Smooth muscle cell (in vitro differentiated cells): Measurements from ENCODE around the gene FKBP4. TPM values are rescaled to one million over a fixed set of nuclear protein-coding genes. Genes with fewer than 3 reads are reported as not detected.

ENCODE experiments used
- DNase-seq: peaks from one replicate; lab custom pipeline; 2025; ENCODE audit not compliant: unreplicated experiment; lab: John Stamatoyannopoulos, UW
- H2AFZ ChIP-seq: fragments of 200-600 bp; sonication (generic); 2 replicates; pipeline ENCODE4 v1.6.0; 2016; ENCODE audit warnings: antibody characterized with exemption, low read depth, mild to moderate bottlenecking
- H3F3A ChIP-seq: fragments of 200-600 bp; sonication (generic); 2 replicates; pipeline ENCODE4 v1.6.0; 2017; ENCODE audit warnings: antibody characterized with exemption, low read depth
- H3K27ac ChIP-seq: fragments of 200-600 bp; sonication (generic); 2 replicates; pipeline ENCODE4 v1.5.1; 2016; ENCODE audit warnings: low read depth, mild to moderate bottlenecking
- H3K27me3 ChIP-seq: fragments of 200-600 bp; sonication (generic); 2 replicates; pipeline ENCODE4 v1.6.1; 2016; ENCODE audit warnings: low read depth, mild to moderate bottlenecking
- H3K36me3 ChIP-seq: fragments of 200-600 bp; sonication (generic); 2 replicates; pipeline ENCODE4 v1.5.1; 2016; ENCODE audit warnings: low read depth
- H3K4me1 ChIP-seq: fragments of 200-600 bp; sonication (generic); 2 replicates; pipeline ENCODE4 v1.5.1; 2016; ENCODE audit warnings: low read depth
- H3K4me2 ChIP-seq: fragments of 200-600 bp; sonication (generic); 2 replicates; pipeline ENCODE4 v1.6.0; 2016; ENCODE audit warnings: mild to moderate bottlenecking
- H3K4me3 ChIP-seq: fragments of 200-600 bp; sonication (generic); 2 replicates; pipeline ENCODE4 v1.5.1; 2016; ENCODE audit warnings: mild to moderate bottlenecking
- H3K79me2 ChIP-seq: fragments of 200-600 bp; sonication (generic); 2 replicates; pipeline ENCODE4 v1.6.0; 2016; ENCODE audit warnings: low read depth, mild to moderate bottlenecking
- H3K9ac ChIP-seq: fragments of 200-600 bp; sonication (generic); 2 replicates; pipeline ENCODE4 v1.6.0; 2016; ENCODE audit warnings: low read depth
- H3K9me3 ChIP-seq: fragments of 200-600 bp; sonication (generic); replicated peaks from 2 replicates; pipeline ENCODE4 v1.5.1; 2016; ENCODE audit warnings: low read depth
- H4K20me1 ChIP-seq: fragments of 200-600 bp; sonication (generic); 2 replicates; pipeline ENCODE4 v1.6.0; 2016; ENCODE audit warnings: low read depth
- WGBS: methylation state at CpG from one replicate; pipeline ENCODE4 v1.1.7; 2016; ENCODE audit warnings: low lambda C conversion rate; 5-methylcytosine and 5-hydroxymethylcytosine counted together
- polyA plus RNA-seq: library from polyadenylated mRNA; unstranded; fragments of >200 nt; fragmentation: Nextera tagmentation; extraction: Ambion mirVana; gene quantifications from 2 replicates; pipeline ENCODE4 v1.2.1, GENCODE V29; 2016
- total RNA-seq: library from RNA; depleted of rRNA; stranded (reverse); fragments of >200 nt; gene quantifications from 2 replicates; pipeline ENCODE4 v1.2.3, GENCODE V29; 2014
- TF ChIP-seq, protein P1 (sequence below): fragments of 200-600 bp; sonication (generic); IDR thresholded peaks from 2 replicates; pipeline ENCODE4 v1.5.1; 2017; ENCODE audit warnings: borderline replicate concordance, mild to moderate bottlenecking, antibody characterized with exemption; ENCODE audit not compliant: insufficient read depth, poor library complexity, severe bottlenecking

Gene FKBP4
- total and polyA plus RNA-seq, 2 experiments from 2014 or later: 19.0 to 32.6 TPM

DNA sequence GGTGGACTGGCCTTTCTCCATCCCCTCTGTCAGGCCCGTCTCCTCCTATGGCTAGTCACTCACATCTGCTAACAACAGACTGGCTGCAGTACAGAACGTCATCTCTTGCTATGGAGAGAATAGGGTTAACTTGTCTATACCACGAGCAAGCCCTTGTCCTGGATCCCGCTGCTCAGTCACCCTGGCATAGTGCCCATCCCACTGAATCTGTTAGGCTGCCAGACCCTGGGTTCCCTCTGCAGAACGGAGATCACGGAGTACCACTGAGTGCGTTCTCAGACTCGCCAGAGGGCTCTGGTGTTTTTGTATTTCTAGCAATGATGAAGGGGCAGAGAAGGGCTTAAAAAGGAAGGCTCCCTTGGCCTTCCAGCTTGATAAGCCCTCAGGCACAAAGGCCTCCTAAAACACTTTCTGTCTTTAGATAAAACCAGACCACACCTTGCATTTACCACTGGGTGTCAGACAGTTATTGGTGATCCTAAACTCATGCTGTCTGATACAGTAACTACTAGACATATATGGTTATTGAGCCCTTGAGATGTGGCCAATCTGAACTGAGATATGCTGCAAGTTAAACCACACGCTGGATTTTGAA, 46.4 kb downstream of the FKBP4 start:
- Histone ChIP-seq H3K27ac (no peak overlapping the region), H3K4me3 (no peak overlapping the region), H4K20me1 (no peaks in the 10 kb centered on the region), H3K4me1 (peaks cover 7% of the 10 kb centered on the region), H3K79me2 (no peaks in the 10 kb centered on the region), H3K36me3 (no peaks in the 10 kb centered on the region), H3K27me3 (no peaks in the 10 kb centered on the region), H2AFZ (no peak overlapping the region), H3K4me2 (no peak overlapping the region), H3K9ac (no peak overlapping the region), H3F3A (no peaks in the 10 kb centered on the region), H3K9me3 (no peaks in the 10 kb centered on the region)
- TF ChIP-seq, protein P1, sequence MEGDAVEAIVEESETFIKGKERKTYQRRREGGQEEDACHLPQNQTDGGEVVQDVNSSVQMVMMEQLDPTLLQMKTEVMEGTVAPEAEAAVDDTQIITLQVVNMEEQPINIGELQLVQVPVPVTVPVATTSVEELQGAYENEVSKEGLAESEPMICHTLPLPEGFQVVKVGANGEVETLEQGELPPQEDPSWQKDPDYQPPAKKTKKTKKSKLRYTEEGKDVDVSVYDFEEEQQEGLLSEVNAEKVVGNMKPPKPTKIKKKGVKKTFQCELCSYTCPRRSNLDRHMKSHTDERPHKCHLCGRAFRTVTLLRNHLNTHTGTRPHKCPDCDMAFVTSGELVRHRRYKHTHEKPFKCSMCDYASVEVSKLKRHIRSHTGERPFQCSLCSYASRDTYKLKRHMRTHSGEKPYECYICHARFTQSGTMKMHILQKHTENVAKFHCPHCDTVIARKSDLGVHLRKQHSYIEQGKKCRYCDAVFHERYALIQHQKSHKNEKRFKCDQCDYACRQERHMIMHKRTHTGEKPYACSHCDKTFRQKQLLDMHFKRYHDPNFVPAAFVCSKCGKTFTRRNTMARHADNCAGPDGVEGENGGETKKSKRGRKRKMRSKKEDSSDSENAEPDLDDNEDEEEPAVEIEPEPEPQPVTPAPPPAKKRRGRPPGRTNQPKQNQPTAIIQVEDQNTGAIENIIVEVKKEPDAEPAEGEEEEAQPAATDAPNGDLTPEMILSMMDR: no peak
- whole genome bisulfite sequencing: 82% methylated on average over 9 of the region's 9 CpGs
- no peak for DNase-seq

DNA sequence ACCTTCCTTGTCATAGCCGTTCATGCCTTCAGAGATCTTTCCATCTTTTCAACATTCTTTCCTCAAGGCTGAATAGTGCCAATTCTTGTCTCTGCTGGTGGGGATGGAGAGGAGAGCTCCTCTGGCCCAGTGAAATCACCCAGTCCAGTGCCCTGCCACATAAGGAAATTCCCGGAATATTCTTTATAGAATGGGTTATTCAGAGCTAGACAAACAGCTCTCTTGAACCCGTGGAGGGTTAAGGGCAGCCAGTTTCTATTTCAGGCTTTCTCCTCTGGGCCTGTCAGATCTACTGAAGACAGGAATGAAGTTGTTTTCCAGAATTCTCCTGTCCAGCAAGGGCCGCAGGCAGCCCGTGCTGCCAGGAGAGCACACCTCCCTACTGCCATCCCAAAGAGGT, 48.2 kb downstream of the FKBP4 start:
- H3K4me3 ChIP-seq: no peak overlapping the region
- no peak overlapping the region for H3K4me2 ChIP-seq
- no peaks in the 10 kb centered on the region for H3F3A ChIP-seq
- H3K36me3 ChIP-seq: no peaks in the 10 kb centered on the region
- H4K20me1 ChIP-seq: no peaks in the 10 kb centered on the region
- H3K27ac ChIP-seq: no peak overlapping the region
- no peaks in the 10 kb centered on the region for H3K9me3 ChIP-seq
- no peaks in the 10 kb centered on the region for H3K27me3 ChIP-seq
- H3K4me1 ChIP-seq: peaks cover 10% of the 10 kb centered on the region
- WGBS: 94% methylated on average over 5 of the region's 5 CpGs
- TF ChIP-seq, protein P1: no peak
- no peak overlapping the region for H2AFZ ChIP-seq
- H3K9ac ChIP-seq: no peak overlapping the region
- DNase-seq: no peak
- H3K79me2 ChIP-seq: no peaks in the 10 kb centered on the region

DNA sequence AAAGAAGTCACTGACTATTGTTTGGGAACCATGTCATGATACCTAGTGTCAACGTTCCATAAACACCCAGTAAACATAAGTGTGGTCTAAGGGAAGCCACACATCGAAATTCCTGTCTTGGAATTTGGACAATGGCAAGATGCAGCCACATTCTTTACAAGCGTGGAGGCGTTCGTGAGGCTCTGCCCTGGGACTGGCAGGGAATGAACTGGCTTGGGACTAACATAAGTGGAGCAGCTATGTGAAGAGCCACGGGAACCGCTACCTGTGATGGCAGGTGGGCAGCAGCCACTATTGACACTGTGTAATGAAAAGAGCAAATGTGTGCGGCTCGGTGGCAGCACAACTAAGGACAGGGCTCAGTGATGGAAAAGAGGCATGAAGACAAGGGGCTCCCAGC, 50.0 kb downstream of the FKBP4 start:
- 82% methylated on average over 9 of the region's 9 CpGs for WGBS
- DNase-seq: no peak
- H2AFZ ChIP-seq: no peak overlapping the region

More for the DNA sequence above, 50.0 kb downstream of the FKBP4 start:
- Histone ChIP-seq H3K9me3 (no peaks in the 10 kb centered on the region), H3K9ac (no peak overlapping the region), H3F3A (no peaks in the 10 kb centered on the region), H3K4me2 (peak overlapping the region; percentile 62), H3K4me1 (peaks cover 10% of the 10 kb centered on the region), H3K79me2 (no peaks in the 10 kb centered on the region), H4K20me1 (no peaks in the 10 kb centered on the region), H3K27me3 (no peaks in the 10 kb centered on the region), H3K36me3 (no peaks in the 10 kb centered on the region), H3K4me3 (no peak overlapping the region), H3K27ac (no peak overlapping the region)
- TF ChIP-seq, protein P1: no peak
